GM12878 (cell line): Measurements from ENCODE around the gene STPG1. TPM values are rescaled to one million over a fixed set of nuclear protein-coding genes. Genes with fewer than 3 reads are reported as not detected.

Source experiments
- ATAC-seq: fragments of 200-7000 bp; cut with Tn5 transposase; 3 replicates; pipeline ENCODE4 v1.9.1; 2020; ENCODE audit warnings: mild to moderate bottlenecking, moderate library complexity
- BruUV-seq: library from RNA; stranded (reverse); fragments of 400-500 nt; replicated peaks from 2 replicates; lab custom pipeline; 2021; lab: Mats Ljungman, UMichigan
- CTCF ChIA-PET: fragments of 300-600 bp; sonication (Branson Sonifier 250); formaldehyde crosslinking; extraction: SDS; loops from one replicate; lab custom pipeline; 2021; ENCODE audit warnings: inconsistent platforms; lab: Yijun Ruan, JAX
- POLR2A ChIA-PET: fragments of 350-600 bp; formaldehyde crosslinking; extraction: SDS; loops from one replicate; lab custom pipeline; 2021; ENCODE audit warnings: inconsistent platforms; lab: Charles Lee
- RAD21 ChIA-PET: fragments of 300-600 bp; sonication (Branson Sonifier 250); formaldehyde crosslinking; loops from one replicate; lab custom pipeline; 2023; ENCODE audit warnings: antibody characterized with exemption; ENCODE audit not compliant: unreplicated experiment; lab: Charles Lee
- SMC1A ChIA-PET: fragments of 300-600 bp; sonication (Branson Sonifier 250); formaldehyde crosslinking; loops from one replicate; lab custom pipeline; 2023; ENCODE audit not compliant: unreplicated experiment, uncharacterized antibody; lab: Charles Lee
- DNase-seq: peaks from one replicate; pipeline ENCODE4 v3.0.0-alpha.2; 2011; ENCODE audit warnings: low read depth, low spot score
- FAIRE-seq: peaks from 3 replicates; lab custom pipeline; 2011; peaks lifted over from hg19 to GRCh38; lab: Jason Lieb, UNC
- H2AFZ ChIP-seq: 2 replicates; pipeline ENCODE4 v1.6.0; 2011; ENCODE audit warnings: low read depth, low read length, control low read depth; ENCODE audit not compliant: control insufficient read depth
- H3K27ac ChIP-seq: 2 replicates; pipeline ENCODE4 v1.5.1; 2011; ENCODE audit warnings: control low read depth; ENCODE audit not compliant: control insufficient read depth, insufficient read depth
- H3K27me3 ChIP-seq, 2 experiments: replicated peaks in 1 of 2; 2 replicates each; pipeline versions ENCODE4 v1.6.0 to v1.6.1; 2011; ENCODE audit warnings: low read length in 1 of 2; ENCODE audit not compliant: control insufficient read depth in 2 of 2, insufficient read depth in 2 of 2
- H3K36me3 ChIP-seq, 2 experiments: 2 replicates each; pipeline ENCODE4 v1.5.1; 2011; ENCODE audit warnings: low read length in 1 of 2; ENCODE audit not compliant: control insufficient read depth in 2 of 2, insufficient read depth in 2 of 2
- H3K4me1 ChIP-seq: 2 replicates; pipeline ENCODE4 v1.6.1; 2011; ENCODE audit warnings: mild to moderate bottlenecking, low read length, moderate library complexity, mixed read lengths; ENCODE audit not compliant: control insufficient read depth, insufficient read depth
- H3K4me2 ChIP-seq: 2 replicates; pipeline ENCODE4 v1.6.0; 2011; ENCODE audit warnings: control low read depth; ENCODE audit not compliant: control insufficient read depth, insufficient read depth
- H3K4me3 ChIP-seq: fragments of 200-600 bp; sonication (generic); 2 replicates; pipeline ENCODE4 v1.5.1; 2016
- H3K79me2 ChIP-seq: 2 replicates; pipeline ENCODE4 v1.6.0; 2011; ENCODE audit warnings: low read length; ENCODE audit not compliant: control insufficient read depth, insufficient read depth
- H3K9ac ChIP-seq: 2 replicates; pipeline ENCODE4 v1.8.0; 2011; ENCODE audit warnings: low read length, control low read depth, mixed read lengths; ENCODE audit not compliant: control insufficient read depth, insufficient read depth
- H3K9me3 ChIP-seq: replicated peaks from 3 replicates; pipeline ENCODE4 v1.5.1; 2011; ENCODE audit warnings: mild to moderate bottlenecking, low read length; ENCODE audit not compliant: control insufficient read depth, insufficient read depth
- H4K20me1 ChIP-seq: 2 replicates; pipeline ENCODE4 v1.6.0; 2011; ENCODE audit not compliant: control insufficient read depth, insufficient read depth
- ATF7 ChIP-seq: fragments of 450-650 bp; IDR thresholded peaks from 2 replicates; pipeline ENCODE4 v1.6.1; 2016; ENCODE audit warnings: low read depth, mild to moderate bottlenecking
- NFYB ChIP-seq: IDR thresholded peaks from 2 replicates; pipeline ENCODE4 v1.6.1; 2011; ENCODE audit warnings: low read depth, mild to moderate bottlenecking, low read length, improper control_type of control experiment, moderate library complexity; ENCODE audit not compliant: insufficient read depth
- PAX5 ChIP-seq: IDR thresholded peaks from 2 replicates; pipeline ENCODE4 v1.6.1; 2011; ENCODE audit warnings: low read depth, low read length, borderline replicate concordance
- RELA ChIP-seq: fragments of 450-650 bp; IDR thresholded peaks from 2 replicates; pipeline ENCODE4 v1.8.0; 2014; ENCODE audit warnings: borderline replicate concordance; ENCODE audit not compliant: partially characterized antibody
- TARDBP ChIP-seq: IDR thresholded peaks from 2 replicates; pipeline ENCODE4 v1.6.1; 2016; ENCODE audit warnings: borderline replicate concordance
- WGBS: methylation state at CpG from one replicate; pipeline ENCODE4 v1.1.6; 2016; ENCODE audit warnings: low lambda C conversion rate; ENCODE audit not compliant: insufficient replicate concordance, insufficient coverage; ENCODE audit errors: missing lambda C conversion rate; 5-methylcytosine and 5-hydroxymethylcytosine counted together
- in situ Hi-C: fragments of 300-500 bp; cut with MboI; formaldehyde crosslinking; loops from 9 replicates; pipeline ENCODE4 v1.14.3; 2018; ENCODE audit warnings: mixed read lengths
- intact Hi-C: fragments of 100-400 bp; cut with micrococcal nuclease; formaldehyde crosslinking; loops from one replicate; pipeline ENCODE4 v1.14.2; 2022; ENCODE audit not compliant: unreplicated experiment
- polyA plus RNA-seq, 11 experiments: library from polyadenylated mRNA; depleted of rRNA in 4 of 11; unstranded in 6 of 11; stranded (reverse) in 5 of 11; fragments of >200 nt; fragmentation: Nextera tagmentation in 4 of 11; fragmentation: Illumina TruSeq in 1 of 11; extraction: Ambion mirVana in 4 of 11; extraction: Trizol in 1 of 11; gene quantifications; 1 replicate in 1 of 11; 2 replicates in 10 of 11; pipeline versions ENCODE4 v1.2.1 to v1.2.3, GENCODE V29; 2011 to 2016; ENCODE audit warnings: inconsistent platforms in 2 of 11, missing spikeins in 2 of 11, low read depth in 1 of 11
- total RNA-seq, 4 experiments: library from RNA; depleted of rRNA in 3 of 4; stranded (reverse); fragments of >200 nt in 3 of 4; fragmentation: Illumina TruSeq in 1 of 4; extraction: Trizol in 1 of 4; gene quantifications; 2 replicates each; pipeline versions ENCODE4 v1.2.1 to v1.2.3, GENCODE V29; 2013 to 2021

STPG1 gene
- total and polyA plus RNA-seq, 10 of the 15 experiments (the other 5 are each of a cell fraction or from before 2014, with no cell fraction given): 0.22 to 2.6 (median 0.73) TPM

- no TSS peak for BruUV-seq
- in situ Hi-C loops: no loop called here
- TF ChIP-seq NFYB (peak; percentile 70), PAX5 (no peak)
- TF ChIP-seq, all 136 proteins: peak for 1
- no peaks in the 10 kb centered on the region for H3K79me2 ChIP-seq
- RAD21 ChIA-PET: interaction anchor here (0.6 to 1.7 kb wide), 3 partner anchors 181 to 190 kb away, joined by 3 to 5 read pairs (median 3); no protein-coding TSS in a partner anchor
- FAIRE-seq (peak; percentile 54), DNase-seq (no peak), ATAC-seq (peak; percentile 86)
- H3K4me2 ChIP-seq: peak overlapping the region; percentile 78
- H3K27me3 ChIP-seq: no peaks in the 10 kb centered on the region; a peak in 1 of 4 replicates
- intact Hi-C loops: no loop called here
- no peaks in the 10 kb centered on the region for H3K36me3 ChIP-seq
- H3K9me3 ChIP-seq: no peaks in the 10 kb centered on the region
- 56% methylated on average over 13 of the region's 13 CpGs for WGBS
- peak overlapping the region; percentile 20; the same call in 1 of the 2 replicates for H3K27ac ChIP-seq
- H3K4me1 ChIP-seq: peaks cover 31% of the 10 kb centered on the region
- H2AFZ ChIP-seq: peak overlapping the region; percentile 62
- CTCF ChIA-PET: interaction anchor here (0.8 to 6.2 kb wide), 7 partner anchors 9 to 234 kb away, joined by 3 to 74 read pairs (median 4); no protein-coding TSS in a partner anchor
- SMC1A ChIA-PET: interaction anchor here (1.1 to 2.9 kb wide), 6 partner anchors 9 to 195 kb away, joined by 3 to 19 read pairs (median 4); no protein-coding TSS in a partner anchor
- H3K9ac ChIP-seq: no peak overlapping the region
- H4K20me1 ChIP-seq: no peaks in the 10 kb centered on the region
- H3K4me3 ChIP-seq: no peak overlapping the region
- POLR2A ChIA-PET: interaction anchor here (0.6 kb wide), 1 partner anchor 487 kb away, joined by 4 read pairs; no protein-coding TSS in a partner anchor
Observed at GRCh38 chr1:24384251-24385090, 29.1 kb downstream of the STPG1 start.

- POLR2A ChIA-PET: no interaction called here
- no peak for ATAC-seq
- no peaks in the 10 kb centered on the region for H4K20me1 ChIP-seq
- H3K4me2 ChIP-seq: no peak overlapping the region
- WGBS: 51% methylated on average over 2 of the region's 2 CpGs
- no peaks in the 10 kb centered on the region for H3K79me2 ChIP-seq
- H3K9ac ChIP-seq: no peak overlapping the region
- H3K27ac ChIP-seq: no peak overlapping the region
- SMC1A ChIA-PET: interaction anchor here (1.0 to 3.6 kb wide), 4 partner anchors 8 to 185 kb away, joined by 3 to 19 read pairs (median 10); no protein-coding TSS in a partner anchor
- H3K4me3 ChIP-seq: no peak overlapping the region
- DNase-seq: no peak
- in situ Hi-C loops (no loop called here), intact Hi-C loops (no loop called here)
- no peaks in the 10 kb centered on the region for H3K9me3 ChIP-seq
- no TSS peak for BruUV-seq
- CTCF ChIA-PET: interaction anchor here (0.6 to 6.2 kb wide), 3 partner anchors 9 to 787 kb away, joined by 4 to 74 read pairs (median 12); no protein-coding TSS in a partner anchor
- FAIRE-seq: no peak
- H3K4me1 ChIP-seq: peaks cover 31% of the 10 kb centered on the region
- TF ChIP-seq ATF7 (no peak), RELA (no peak), TARDBP (no peak)
- H3K36me3 ChIP-seq: no peaks in the 10 kb centered on the region
- H3K27me3 ChIP-seq: no peaks in the 10 kb centered on the region; a peak in 1 of 4 replicates
- RAD21 ChIA-PET: interaction anchor here (1.7 to 3.8 kb wide), 2 partner anchors 8 to 185 kb away, joined by 5 to 12 read pairs; no protein-coding TSS in a partner anchor
- H2AFZ ChIP-seq: no peak overlapping the region
Observed at GRCh38 chr1:24383381-24383940, 30.1 kb downstream of the STPG1 start.
